Mammary epithelial cell (primary cell): Measurements from ENCODE around the gene INPP4B.

Experiments used
- EZH2 ChIP-seq: IDR thresholded peaks from 2 replicates; pipeline ENCODE4 v1.6.1; 2012; ENCODE audit warnings: low read length, inconsistent platforms, borderline replicate concordance
- TF ChIP-seq, protein P1 (sequence below), 2 donors: IDR thresholded peaks in 1 of 2; conservative IDR thresholded peaks in 1 of 2; 2 replicates each; pipeline ENCODE4 v1.5.1; 2011 to 2012; ENCODE audit warnings: inconsistent platforms in 2 of 2, low read length in 2 of 2, mild to moderate bottlenecking in 2 of 2, control low read depth in 1 of 2, low read depth in 1 of 2; ENCODE audit not compliant: insufficient read depth in 1 of 2; ENCODE audit errors: extremely low read depth in 1 of 2

- TF ChIP-seq EZH2, result no peak
- TF ChIP-seq, protein P1, sequence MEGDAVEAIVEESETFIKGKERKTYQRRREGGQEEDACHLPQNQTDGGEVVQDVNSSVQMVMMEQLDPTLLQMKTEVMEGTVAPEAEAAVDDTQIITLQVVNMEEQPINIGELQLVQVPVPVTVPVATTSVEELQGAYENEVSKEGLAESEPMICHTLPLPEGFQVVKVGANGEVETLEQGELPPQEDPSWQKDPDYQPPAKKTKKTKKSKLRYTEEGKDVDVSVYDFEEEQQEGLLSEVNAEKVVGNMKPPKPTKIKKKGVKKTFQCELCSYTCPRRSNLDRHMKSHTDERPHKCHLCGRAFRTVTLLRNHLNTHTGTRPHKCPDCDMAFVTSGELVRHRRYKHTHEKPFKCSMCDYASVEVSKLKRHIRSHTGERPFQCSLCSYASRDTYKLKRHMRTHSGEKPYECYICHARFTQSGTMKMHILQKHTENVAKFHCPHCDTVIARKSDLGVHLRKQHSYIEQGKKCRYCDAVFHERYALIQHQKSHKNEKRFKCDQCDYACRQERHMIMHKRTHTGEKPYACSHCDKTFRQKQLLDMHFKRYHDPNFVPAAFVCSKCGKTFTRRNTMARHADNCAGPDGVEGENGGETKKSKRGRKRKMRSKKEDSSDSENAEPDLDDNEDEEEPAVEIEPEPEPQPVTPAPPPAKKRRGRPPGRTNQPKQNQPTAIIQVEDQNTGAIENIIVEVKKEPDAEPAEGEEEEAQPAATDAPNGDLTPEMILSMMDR (conservative IDR thresholded peaks at IDR 0.05 in 1 of 2, IDR thresholded peaks at IDR 0.05 in 1 of 2; ENCODE audit: extremely low read depth in 1 of 2, insufficient read depth in 1 of 2, low read depth in 1 of 2, low read length in 2 of 2), result no peak
These were observed 36.5 kb downstream of the INPP4B start for GRCh38 chr4:142809559-142809958.
